Measurements from ENCODE around the gene GAPVD1.

The GAPVD1 gene

GRCh38 chr9:125410522-125410894 is 148.9 kb downstream of the GAPVD1 start:
- H3K4me3 ChIP-seq (ENCODE audit: low read depth, low read length) = no peak overlapping the region
- no peak for TF ChIP-seq CTCF (IDR thresholded peaks at IDR 0.05; ENCODE audit: low read depth, low read length, missing control alignments)

GRCh38 chr9:125411171-125411756 is 149.6 kb downstream of the GAPVD1 start:
- DNase-seq (ENCODE audit: low read depth) = no peak
- no peak for TF ChIP-seq CTCF (IDR thresholded peaks at IDR 0.05; ENCODE audit: low read depth, low read length, missing control alignments)
- no peak overlapping the region for H3K4me3 ChIP-seq (ENCODE audit: low read depth, low read length)

More at GRCh38 chr9:125410522-125410894, 148.9 kb downstream of the GAPVD1 start:
- no peak for DNase-seq (ENCODE audit: low read depth)

- DNase-seq (ENCODE audit: low read depth) = no peak
- no peak for TF ChIP-seq CTCF (IDR thresholded peaks at IDR 0.05; ENCODE audit: low read depth, low read length, missing control alignments)
- no peak overlapping the region for H3K4me3 ChIP-seq (ENCODE audit: low read depth, low read length)
Observed at GRCh38 chr9:125412166-125412565, 150.5 kb downstream of the GAPVD1 start.

GRCh38 chr9:125413579-125413978 is 152.0 kb downstream of the GAPVD1 start:
- no peak for TF ChIP-seq CTCF (IDR thresholded peaks at IDR 0.05; ENCODE audit: low read depth, low read length, missing control alignments)
- no peak overlapping the region for H3K4me3 ChIP-seq (ENCODE audit: low read depth, low read length)
- no peak for DNase-seq (ENCODE audit: low read depth)

- no peak overlapping the region for H3K4me3 ChIP-seq (ENCODE audit: low read depth, low read length)
- TF ChIP-seq CTCF (IDR thresholded peaks at IDR 0.05; ENCODE audit: low read depth, low read length, missing control alignments) = no peak
- no peak for DNase-seq (ENCODE audit: low read depth)
Observed at GRCh38 chr9:125415583-125416460, 154.2 kb downstream of the GAPVD1 start.

- TF ChIP-seq CTCF (IDR thresholded peaks at IDR 0.05; ENCODE audit: low read depth, low read length, missing control alignments) = no peak
- no peak overlapping the region for H3K4me3 ChIP-seq (ENCODE audit: low read depth, low read length)
- no peak for DNase-seq (ENCODE audit: low read depth)
Observed at GRCh38 chr9:125416517-125416916, 154.9 kb downstream of the GAPVD1 start.
